AG04450 (cell line): Measurements from ENCODE around the gene CWF19L2. TPM values are rescaled to one million over a fixed set of nuclear protein-coding genes. Genes with fewer than 3 reads are reported as not detected.
"Not testable (repeated sequence)": the region's sequence is repeated elsewhere in the genome, so short reads cannot be mapped to it uniquely, and the experiment has no call there.

Source experiments
- CTCF ChIA-PET: fragments of 300-600, 350-600 bp; formaldehyde crosslinking; extraction: SDS; loops from one replicate; lab custom pipeline; 2022; ENCODE audit warnings: antibody characterized with exemption, inconsistent platforms; lab: Charles Lee
- POLR2A ChIA-PET: fragments of 350-600 bp; formaldehyde crosslinking; extraction: SDS; loops from one replicate; lab custom pipeline; 2021; ENCODE audit warnings: antibody characterized with exemption, inconsistent platforms; lab: Yijun Ruan, JAX
- DNase-seq: peaks from one replicate; pipeline ENCODE4 v3.0.0-alpha.2; 2011; ENCODE audit warnings: low read depth, low spot score
- H3K27ac ChIP-seq: one replicate; pipeline ENCODE4 v1.5.1; 2012; ENCODE audit warnings: low read depth, low read length, control low read depth
- H3K27me3 ChIP-seq: one replicate; pipeline ENCODE4 v1.6.0; 2012; ENCODE audit warnings: low read length; ENCODE audit not compliant: control insufficient read depth, insufficient read depth
- H3K4me3 ChIP-seq: 2 replicates; pipeline ENCODE4 v1.5.1; 2011; ENCODE audit warnings: mild to moderate bottlenecking, low read depth, low read length, control low read depth
- H3K9me3 ChIP-seq: 2 replicates; pipeline ENCODE4 v1.5.1; 2012; ENCODE audit warnings: low read length; ENCODE audit not compliant: control insufficient read depth, insufficient read depth
- CTCF ChIP-seq: IDR thresholded peaks from 2 replicates; pipeline ENCODE4 v1.5.1; 2011; ENCODE audit warnings: low read depth, low read length, control low read depth, inconsistent platforms
- polyA plus RNA-seq: library from polyadenylated mRNA; depleted of rRNA; stranded (reverse); fragments of >200 nt; gene quantifications from 2 replicates; pipeline ENCODE4 v1.2.3, GENCODE V29; 2011

The CWF19L2 gene
- polyA plus RNA-seq, 1 experiment = 4.7 TPM

DNA sequence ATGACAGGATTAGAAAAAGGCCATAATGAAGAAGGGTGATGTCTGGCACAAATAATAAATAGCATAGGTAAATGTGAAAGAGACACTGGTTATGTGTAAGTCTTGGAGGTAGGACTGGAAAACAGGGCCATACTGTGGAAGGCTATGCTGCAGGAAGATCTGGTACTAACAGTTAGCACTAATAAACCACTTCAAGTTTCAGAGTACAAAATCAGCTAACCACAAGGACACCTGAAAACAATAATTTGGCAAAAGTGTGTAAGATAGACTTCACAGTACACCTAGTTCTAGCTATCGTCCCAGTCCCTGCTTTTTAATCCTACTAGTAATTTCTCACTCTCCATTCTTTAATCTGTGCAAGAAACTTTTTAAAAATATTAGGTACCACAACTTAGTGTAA is 44.3 kb downstream of the CWF19L2 start:
- no peak for DNase-seq
- Histone ChIP-seq H3K4me3 (no peak overlapping the region), H3K27ac (no peak overlapping the region), H3K9me3 (no peaks in the 10 kb centered on the region), H3K27me3 (no peaks in the 10 kb centered on the region)
- no peak for TF ChIP-seq CTCF
- ChIA-PET POLR2A (no interaction called here), CTCF (no interaction called here)

DNA sequence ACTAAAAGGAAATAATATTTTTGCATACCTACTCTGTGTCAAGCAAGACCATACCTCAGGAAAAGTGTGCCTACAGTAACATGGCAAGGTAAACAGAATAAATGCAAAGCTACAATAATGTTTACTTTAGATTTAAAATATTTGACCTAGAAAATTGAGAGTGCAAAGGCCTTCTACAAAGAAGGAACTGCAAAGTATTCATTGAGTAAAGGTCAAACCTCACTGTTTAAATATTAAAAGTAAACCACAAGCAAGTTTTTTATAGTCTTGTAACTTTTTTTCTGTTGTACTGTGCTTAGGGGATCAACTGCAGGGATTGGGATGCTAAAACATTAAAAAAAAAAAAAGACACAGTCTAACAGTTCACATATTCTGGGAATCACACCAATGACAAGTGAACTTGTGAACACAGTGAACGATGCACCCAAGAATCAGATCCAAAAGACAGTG is 48.8 kb downstream of the CWF19L2 start:
- Histone ChIP-seq H3K4me3 (no peak overlapping the region), H3K27me3 (no peaks in the 10 kb centered on the region), H3K27ac (no peak overlapping the region), H3K9me3 (no peaks in the 10 kb centered on the region)
- TF ChIP-seq CTCF = no peak
- ChIA-PET POLR2A (no interaction called here), CTCF (no interaction called here)
- DNase-seq = no peak

DNA sequence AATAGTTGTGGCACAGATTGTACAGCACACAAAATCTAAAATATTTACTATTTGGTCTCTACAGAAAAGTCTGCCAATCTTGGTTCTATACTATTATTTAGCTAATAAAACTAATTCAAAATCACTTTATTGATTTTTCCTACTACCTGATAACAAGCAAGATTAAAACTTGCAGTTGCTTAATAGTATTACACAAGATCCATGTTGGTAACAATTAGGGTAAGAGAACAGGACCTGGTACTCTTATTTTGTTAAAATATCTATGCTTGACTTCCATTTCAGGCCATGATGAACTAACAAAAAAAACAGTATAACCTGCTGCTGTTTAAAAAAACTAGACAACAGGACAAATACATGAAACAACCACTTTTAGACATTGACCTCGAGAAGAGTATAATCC is 52.4 kb downstream of the CWF19L2 start:
- POLR2A ChIA-PET = no interaction called here
- TF ChIP-seq CTCF = no peak
- DNase-seq = no peak
- H3K4me3 ChIP-seq = no peak overlapping the region
- CTCF ChIA-PET = no interaction called here
- no peak overlapping the region for H3K27ac ChIP-seq
- no peaks in the 10 kb centered on the region for H3K9me3 ChIP-seq
- H3K27me3 ChIP-seq = no peaks in the 10 kb centered on the region

DNA sequence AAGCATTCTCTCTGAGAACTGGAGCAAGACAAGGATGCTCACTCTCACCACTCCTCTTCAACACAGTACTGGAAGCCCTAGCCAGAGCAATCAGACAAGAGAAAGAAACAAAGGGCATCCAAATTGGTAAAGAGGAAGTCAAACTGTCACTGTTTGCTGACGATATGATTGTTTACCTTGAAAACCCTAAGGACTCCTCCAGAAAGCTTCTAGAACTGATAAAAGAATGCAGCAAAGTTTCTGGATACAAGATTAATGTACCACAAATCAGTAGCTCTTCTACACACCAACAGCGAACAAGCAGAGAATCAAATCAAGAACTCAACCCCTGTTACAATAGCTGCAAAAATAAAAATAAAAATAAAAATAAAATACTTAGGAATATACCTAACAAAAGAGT is 56.5 kb downstream of the CWF19L2 start:
- DNase-seq, H3K9me3 ChIP-seq, H3K27ac ChIP-seq, POLR2A ChIA-PET, H3K4me3 ChIP-seq, CTCF ChIA-PET, H3K27me3 ChIP-seq: not testable (repeated sequence)

GRCh38 chr11:107397357-107397756 is 60.3 kb downstream of the CWF19L2 start:
- TF ChIP-seq CTCF = no peak
- Histone ChIP-seq H3K4me3 (no peak overlapping the region), H3K9me3 (no peaks in the 10 kb centered on the region), H3K27ac (no peak overlapping the region), H3K27me3 (no peaks in the 10 kb centered on the region)
- no peak for DNase-seq
- CTCF ChIA-PET = no interaction called here
- POLR2A ChIA-PET = no interaction called here

- no peaks in the 10 kb centered on the region for H3K27me3 ChIP-seq
- DNase-seq = no peak
- TF ChIP-seq CTCF = no peak
- no peak overlapping the region for H3K27ac ChIP-seq
- H3K4me3 ChIP-seq = no peak overlapping the region
- ChIA-PET CTCF (no interaction called here), POLR2A (no interaction called here)
- no peaks in the 10 kb centered on the region for H3K9me3 ChIP-seq
These were observed 65.0 kb downstream of the CWF19L2 start for GRCh38 chr11:107392611-107393010.

- H3K4me3 ChIP-seq, CTCF ChIA-PET, POLR2A ChIA-PET, H3K27me3 ChIP-seq, H3K27ac ChIP-seq, H3K9me3 ChIP-seq, DNase-seq: not testable (repeated sequence)
These were observed 66.9 kb downstream of the CWF19L2 start for GRCh38 chr11:107390701-107391100.
